A549 (cell line): Measurements from ENCODE around the gene CIB4. TPM values are rescaled to one million over a fixed set of nuclear protein-coding genes. Genes with fewer than 3 reads are reported as not detected.

Experiments used
- ATAC-seq, 2 experiments: fragments of 200-7000 bp in 1 of 2; fragments of >200 bp in 1 of 2; cut with Nextera tagmentation in 1 of 2; cut with Tn5 transposase in 1 of 2; 3 replicates each; pipeline versions ENCODE4 v1.8.0 to v1.9.1; 2018 to 2020; ENCODE audit warnings: mild to moderate bottlenecking in 1 of 2, moderate library complexity in 1 of 2
- CTCF ChIA-PET: fragments of 300-600 bp; sonication (Branson Sonifier 250); formaldehyde crosslinking; extraction: SDS; loops from one replicate; lab custom pipeline; 2021; ENCODE audit warnings: antibody characterized with exemption, inconsistent platforms; lab: Yijun Ruan, JAX
- POLR2A ChIA-PET: fragments of 350-600 bp; formaldehyde crosslinking; extraction: SDS; loops from one replicate; lab custom pipeline; 2021; ENCODE audit warnings: antibody characterized with exemption, inconsistent platforms; lab: Yijun Ruan, JAX
- DNase-seq, 2 experiments: peaks; one replicate each; pipeline versions ENCODE4 v3.0.0 to v3.0.0-alpha.2; 2011 to 2016; ENCODE audit warnings: low read depth in 1 of 2, low spot score in 1 of 2
- FAIRE-seq: peaks from 2 replicates; lab custom pipeline; 2011; peaks lifted over from hg19 to GRCh38; lab: Jason Lieb, UNC
- H3K27ac ChIP-seq, 2 experiments: fragments of >200 bp; sonication (Bioruptor Twin); formaldehyde crosslinking; 3 replicates each; pipeline ENCODE4 v1.5.1; 2016 to 2017
- H3K4me1 ChIP-seq: fragments of >200 bp; sonication (Bioruptor Twin); formaldehyde crosslinking; 3 replicates; pipeline ENCODE4 v1.6.1; 2016
- H3K4me2 ChIP-seq: fragments of >200 bp; sonication (Bioruptor Twin); formaldehyde crosslinking; 3 replicates; pipeline ENCODE4 v1.6.1; 2016
- H3K4me3 ChIP-seq: fragments of >200 bp; sonication (Bioruptor Twin); formaldehyde crosslinking; 3 replicates; pipeline ENCODE4 v1.5.1; 2016
- H3K9me3 ChIP-seq: fragments of >200 bp; sonication (Bioruptor Twin); formaldehyde crosslinking; 3 replicates; pipeline ENCODE4 v1.6.1; 2016
- E2F6 ChIP-seq: IDR thresholded peaks from 2 replicates; pipeline ENCODE4 v1.6.1; 2012; ENCODE audit warnings: low read depth, borderline replicate concordance
- EHF ChIP-seq: fragments of 250-450 bp; sonication (Bioruptor Pico); IDR thresholded peaks from 2 replicates; pipeline ENCODE4 v1.5.0; 2020; ENCODE audit warnings: mild to moderate bottlenecking
- EP300 ChIP-seq, 2 experiments: fragments of >200 bp; sonication (Bioruptor Twin); formaldehyde crosslinking; IDR thresholded peaks; 2 replicates in 1 of 2; 3 replicates in 1 of 2; pipeline ENCODE4 v1.6.1; 2016 to 2017
- FOSB ChIP-seq: fragments of 250-450 bp; sonication (Bioruptor Pico); IDR thresholded peaks from 2 replicates; pipeline ENCODE4 v1.5.0; 2020; ENCODE audit warnings: mild to moderate bottlenecking, moderate library complexity
- FOSL2 ChIP-seq, 2 experiments: fragments of 450-650 bp in 1 of 2; fragments of >200 bp in 1 of 2; sonication (Bioruptor Twin) in 1 of 2; formaldehyde crosslinking; IDR thresholded peaks; 2 replicates each; pipeline versions ENCODE4 v1.5.0 to v1.6.1; 2016 to 2020; ENCODE audit warnings: mild to moderate bottlenecking in 1 of 2, moderate library complexity in 1 of 2
- HEYL ChIP-seq: fragments of 250-450 bp; sonication (Bioruptor Pico); IDR thresholded peaks from 2 replicates; pipeline ENCODE4 v1.8.0; 2021; ENCODE audit warnings: mild to moderate bottlenecking, moderate library complexity
- JUNB ChIP-seq: fragments of >200 bp; sonication (Bioruptor Twin); formaldehyde crosslinking; IDR thresholded peaks from 2 replicates; pipeline ENCODE4 v1.6.1; 2016
- KDM1A ChIP-seq: fragments of 200-600 bp; sonication (generic); IDR thresholded peaks from 2 replicates; pipeline ENCODE4 v1.6.1; 2016; ENCODE audit warnings: low read depth, mild to moderate bottlenecking
- KDM5A ChIP-seq: fragments of 200-600 bp; sonication (generic); IDR thresholded peaks from 2 replicates; pipeline ENCODE4 v1.6.1; 2016; ENCODE audit warnings: antibody characterized with exemption, mild to moderate bottlenecking
- MAZ ChIP-seq: fragments of 150-350 bp; IDR thresholded peaks from 2 replicates; pipeline ENCODE4 v1.6.1; 2014; ENCODE audit warnings: antibody characterized with exemption, low read depth, low read length, borderline replicate concordance
- MYC ChIP-seq: IDR thresholded peaks from 2 replicates; pipeline ENCODE4 v1.6.1; 2012; ENCODE audit warnings: mild to moderate bottlenecking, inconsistent platforms, low read length, improper control_type of control experiment, borderline replicate concordance
- NFE2L2 ChIP-seq: fragments of 150-350 bp; conservative IDR thresholded peaks from 2 replicates; pipeline ENCODE4 v1.6.1; 2014; ENCODE audit warnings: low read length
- PBX3 ChIP-seq: IDR thresholded peaks from 2 replicates; pipeline ENCODE4 v1.6.1; 2012
- PHF8 ChIP-seq: fragments of 200-600 bp; sonication (generic); IDR thresholded peaks from 2 replicates; pipeline ENCODE4 v1.6.1; 2016; ENCODE audit warnings: low read depth, mild to moderate bottlenecking, antibody characterized with exemption, moderate library complexity, borderline replicate concordance
- POLR2A ChIP-seq: IDR thresholded peaks from 2 replicates; pipeline ENCODE4 v1.6.1; 2012; ENCODE audit warnings: mild to moderate bottlenecking, low read length
- RAD21 ChIP-seq, 2 experiments: fragments of >200 bp in 1 of 2; sonication (Bioruptor Twin) in 1 of 2; formaldehyde crosslinking in 1 of 2; IDR thresholded peaks in 1 of 2; conservative IDR thresholded peaks in 1 of 2; 2 replicates in 1 of 2; 3 replicates in 1 of 2; pipeline ENCODE4 v1.6.1; 2012 to 2018; ENCODE audit warnings: inconsistent platforms in 1 of 2
- RCOR1 ChIP-seq: fragments of 150-350 bp; IDR thresholded peaks from 2 replicates; pipeline ENCODE4 v1.6.1; 2014; ENCODE audit warnings: antibody characterized with exemption, low read length, low read depth
- REST ChIP-seq: fragments of 200-600 bp; sonication (generic); IDR thresholded peaks from 2 replicates; pipeline ENCODE4 v1.6.1; 2016; ENCODE audit warnings: antibody characterized with exemption, mild to moderate bottlenecking, moderate library complexity
- RFX5 ChIP-seq: fragments of 450-650 bp; IDR thresholded peaks from 2 replicates; pipeline ENCODE4 v1.7.1; 2014; ENCODE audit warnings: antibody characterized with exemption, mild to moderate bottlenecking, moderate library complexity
- RNF2 ChIP-seq: fragments of 200-600 bp; sonication (generic); IDR thresholded peaks from 2 replicates; pipeline ENCODE4 v1.6.1; 2016; ENCODE audit warnings: low read depth, mild to moderate bottlenecking, antibody characterized with exemption, moderate library complexity, borderline replicate concordance
- TFCP2L1 ChIP-seq: fragments of 250-450 bp; sonication (Bioruptor Pico); IDR thresholded peaks from 2 replicates; pipeline ENCODE4 v1.5.0; 2021; ENCODE audit warnings: mild to moderate bottlenecking
- ZC3H11A ChIP-seq: fragments of 450-650 bp; IDR thresholded peaks from 2 replicates; pipeline ENCODE4 v1.6.1; 2014; ENCODE audit warnings: antibody characterized with exemption, mild to moderate bottlenecking
- ZNF302 ChIP-seq: fragments of 250-450 bp; sonication (Bioruptor Pico); IDR thresholded peaks from 2 replicates; pipeline ENCODE4 v1.9.0; 2021; ENCODE audit warnings: inconsistent platforms, mild to moderate bottlenecking, moderate library complexity
- ZSCAN20 ChIP-seq: fragments of 250-450 bp; sonication (Bioruptor Pico); IDR thresholded peaks from 2 replicates; pipeline ENCODE4 v1.8.0; 2022; ENCODE audit warnings: mild to moderate bottlenecking, moderate library complexity
- WGBS: methylation state at CpG from one replicate; pipeline ENCODE4 v1.1.6; 2017; ENCODE audit errors: missing lambda C conversion rate; 5-methylcytosine and 5-hydroxymethylcytosine counted together
- polyA plus RNA-seq, 4 experiments: library from polyadenylated mRNA; depleted of rRNA in 3 of 4; stranded (reverse); fragments of >200 nt; fragmentation: RNase III in 1 of 4; extraction: RNeasy Plus Mini Kit Qiagen cat#74134 plus additional on column Dnase treatment in 1 of 4; gene quantifications; 2 replicates in 3 of 4; 3 replicates in 1 of 4; pipeline ENCODE4 v1.2.3, GENCODE V29; 2011 to 2017

Gene CIB4
- polyA plus RNA-seq, 2 of the 4 experiments (the other 2 are of a cell fraction), result 0.30 to 1.0 TPM

GRCh38 chr2:26670931-26671460 is 29.8 kb upstream of the CIB4 start:
- Histone ChIP-seq H3K4me3 (no peak overlapping the region), H3K9me3 (no peaks in the 10 kb centered on the region), H3K27ac (peak overlapping the region in 1 of 2 experiments; percentile 43; a peak in 3 of 6 replicates), H3K4me1 (peaks cover 20% of the 10 kb centered on the region)
- ChIA-PET CTCF (interaction anchor here (0.6 to 2.0 kb wide), 6 partner anchors 10 to 93 kb away, joined by 3 to 6 read pairs (median 3); no protein-coding TSS in a partner anchor), POLR2A (no interaction called here)
- no peak for TF ChIP-seq ZNF302 (CRISPR knock-in tag)
- no peak for TF ChIP-seq HEYL (CRISPR knock-in tag)
- no peak for TF ChIP-seq ZC3H11A
- TF ChIP-seq MYC, result no peak
- TF ChIP-seq, all 56 proteins: peak for 0
- ATAC-seq (no peak), FAIRE-seq (no peak), DNase-seq (no peak)
- WGBS, result 76% methylated on average over 5 of the region's 5 CpGs
- H3K4me2 ChIP-seq, result no peak overlapping the region

GRCh38 chr2:26670171-26670570 is 29.0 kb upstream of the CIB4 start:
- ATAC-seq, result peak; percentile 47 to 55; a peak in 5 of 6 replicates
- no peak for TF ChIP-seq POLR2A
- TF ChIP-seq HEYL (CRISPR knock-in tag), result no peak
- TF ChIP-seq TFCP2L1 (CRISPR knock-in tag), result no peak
- no peak for TF ChIP-seq ZSCAN20 (CRISPR knock-in tag)
- no peak for TF ChIP-seq JUNB
- no peak for TF ChIP-seq PBX3
- TF ChIP-seq RCOR1, result no peak
- TF ChIP-seq EP300 (IDR thresholded peaks at IDR 0.05), result no peak
- no peak for TF ChIP-seq EHF (CRISPR knock-in tag)
- no peak for TF ChIP-seq RNF2
- TF ChIP-seq ZC3H11A, result no peak
- TF ChIP-seq MAZ, result no peak
- TF ChIP-seq PHF8, result no peak
- TF ChIP-seq RAD21 (conservative IDR thresholded peaks at IDR 0.05 in 1 of 2, IDR thresholded peaks at IDR 0.05 in 1 of 2), result no peak
- no peak for DNase-seq
- H3K4me1 ChIP-seq, result peaks cover 20% of the 10 kb centered on the region
- ChIA-PET POLR2A (no interaction called here), CTCF (interaction anchor here (0.6 to 2.0 kb wide), 4 partner anchors 22 to 76 kb away, joined by 3 to 6 read pairs (median 3); no protein-coding TSS in a partner anchor)
- H3K4me3 ChIP-seq, result no peak overlapping the region
- peak overlapping the region; percentile 4; the same call in 1 of the 3 replicates for H3K4me2 ChIP-seq
- no peak for FAIRE-seq
- H3K9me3 ChIP-seq, result no peaks in the 10 kb centered on the region; the same call in 2 of the 3 replicates
- WGBS, result 12% methylated on average over 3 of the region's 3 CpGs
- peak overlapping the region in 1 of 2 experiments; percentile 43; a peak in 3 of 6 replicates for H3K27ac ChIP-seq

- Histone ChIP-seq H3K27ac (peak overlapping the region in 1 of 2 experiments; percentile 19; a peak in 2 of 6 replicates), H3K4me2 (no peak overlapping the region), H3K4me3 (no peak overlapping the region), H3K4me1 (peaks cover 20% of the 10 kb centered on the region), H3K9me3 (no peaks in the 10 kb centered on the region; the same call in 2 of the 3 replicates)
- DNase-seq (no peak), ATAC-seq (no peak), FAIRE-seq (no peak)
- ChIA-PET POLR2A (interaction anchor here (0.6 kb wide), 1 partner anchor 52 kb away, joined by 3 read pairs; no protein-coding TSS in a partner anchor), CTCF (interaction anchor here (0.6 to 1.6 kb wide), 4 partner anchors 28 to 77 kb away, joined by 3 to 4 read pairs (median 4); no protein-coding TSS in a partner anchor)
- 68% methylated on average over 8 of the region's 8 CpGs for WGBS
- TF ChIP-seq RFX5, result no peak
- no peak for TF ChIP-seq FOSL2 (IDR thresholded peaks at IDR 0.05)
- TF ChIP-seq FOSL2 (CRISPR knock-in tag; IDR thresholded peaks at IDR 0.05), result no peak
- no peak for TF ChIP-seq KDM5A
- TF ChIP-seq EHF (CRISPR knock-in tag), result no peak
- no peak for TF ChIP-seq KDM1A
- no peak for TF ChIP-seq TFCP2L1 (CRISPR knock-in tag)
- no peak for TF ChIP-seq E2F6
- TF ChIP-seq ZNF302 (CRISPR knock-in tag), result no peak
- no peak for TF ChIP-seq ZC3H11A
- TF ChIP-seq PBX3, result no peak
- TF ChIP-seq ZSCAN20 (CRISPR knock-in tag), result no peak
- no peak for TF ChIP-seq NFE2L2
- no peak for TF ChIP-seq HEYL (CRISPR knock-in tag)
- TF ChIP-seq FOSB (CRISPR knock-in tag), result no peak
- no peak for TF ChIP-seq REST
These were observed 27.9 kb upstream of the CIB4 start for GRCh38 chr2:26668856-26669750.
